ENCODE data around the gene BCAS4. TPM values are rescaled to one million over a fixed set of nuclear protein-coding genes. Genes with fewer than 3 reads are reported as not detected.
A peak's percentile ranks its signal among the peaks of the same experiment; 100 is the strongest.

The BCAS4 gene
- total RNA-seq, 2 experiments from 2014 or later, result 11.0 to 11.6 TPM

- H3K9me3 Mint-ChIP-seq, result no peaks in the 10 kb centered on the region
- no peak overlapping the region for H3K27ac Mint-ChIP-seq
- DNase-seq, result no peak
- H3K36me3 Mint-ChIP-seq, result peaks cover 19% of the 10 kb centered on the region
- H3K4me3 Mint-ChIP-seq, result no peak overlapping the region
- H3K4me1 Mint-ChIP-seq (ENCODE audit: low read depth), result peaks cover 84% of the 10 kb centered on the region
- no peaks in the 10 kb centered on the region for H3K27me3 Mint-ChIP-seq
- intact Hi-C loops (cut with micrococcal nuclease), result no loop called here
- ChIA-PET POLR2A (interaction anchor here (1.2 kb wide), 1 partner anchor 12 kb away, joined by 3 read pairs; no protein-coding TSS in a partner anchor), CTCF (interaction anchor here (0.5 to 3.4 kb wide), 6 partner anchors 11 to 126 kb away, joined by 3 to 32 read pairs (median 4); partner anchors contain the start of gene ADNP)
Measured at GRCh38 chr20:50916934-50917333, 122.1 kb downstream of the BCAS4 start.

GRCh38 chr20:50918403-50918802 is 123.5 kb downstream of the BCAS4 start:
- Mint-ChIP-seq H3K27me3 (no peaks in the 10 kb centered on the region), H3K27ac (no peak overlapping the region), H3K9me3 (no peaks in the 10 kb centered on the region), H3K4me1 (ENCODE audit: low read depth) (peaks cover 81% of the 10 kb centered on the region), H3K4me3 (no peak overlapping the region), H3K36me3 (peaks cover 19% of the 10 kb centered on the region)
- ChIA-PET CTCF (interaction anchor here (4.0 kb wide), 1 partner anchor 11 kb away, joined by 23 read pairs; no protein-coding TSS in a partner anchor), POLR2A (no interaction called here)
- intact Hi-C loops (cut with micrococcal nuclease), result no loop called here
- no peak for DNase-seq

- no peaks in the 10 kb centered on the region for H3K27me3 Mint-ChIP-seq
- H3K36me3 Mint-ChIP-seq, result peaks cover 15% of the 10 kb centered on the region
- no peaks in the 10 kb centered on the region for H3K9me3 Mint-ChIP-seq
- no peak overlapping the region for H3K27ac Mint-ChIP-seq
- no peak overlapping the region for H3K4me3 Mint-ChIP-seq
- ChIA-PET POLR2A (no interaction called here), CTCF (interaction anchor here (0.9 to 4.0 kb wide), 5 partner anchors 10 to 170 kb away, joined by 3 to 23 read pairs (median 4); partner anchors contain the start of genes ADNP and BCAS4)
- intact Hi-C loops (cut with micrococcal nuclease), result no loop called here
- peak; percentile 35 for DNase-seq
- H3K4me1 Mint-ChIP-seq (ENCODE audit: low read depth), result peaks cover 78% of the 10 kb centered on the region
Measured at GRCh38 chr20:50919567-50919966, 124.7 kb downstream of the BCAS4 start.

GRCh38 chr20:50920997-50921396 is 126.1 kb downstream of the BCAS4 start:
- no peak overlapping the region for H3K4me3 Mint-ChIP-seq
- no peaks in the 10 kb centered on the region for H3K27me3 Mint-ChIP-seq
- H3K9me3 Mint-ChIP-seq, result no peaks in the 10 kb centered on the region
- ChIA-PET POLR2A (interaction anchor here (1.4 to 1.5 kb wide), 3 partner anchors 9 to 126 kb away, joined by 3 to 9 read pairs (median 5); partner anchors contain the start of genes ADNP and BCAS4), CTCF (interaction anchor here (1.0 to 14.4 kb wide), 6 partner anchors 9 to 129 kb away, joined by 3 to 268 read pairs (median 5); partner anchors contain the start of genes ADNP and BCAS4)
- peaks cover 79% of the 10 kb centered on the region for H3K4me1 Mint-ChIP-seq (ENCODE audit: low read depth)
- peaks cover 20% of the 10 kb centered on the region for H3K36me3 Mint-ChIP-seq
- peak overlapping the region; percentile 49 for H3K27ac Mint-ChIP-seq
- intact Hi-C loops (cut with micrococcal nuclease), result no loop called here
- DNase-seq, result no peak

GRCh38 chr20:50921803-50922501 is 127.1 kb downstream of the BCAS4 start:
- Mint-ChIP-seq H3K27me3 (no peaks in the 10 kb centered on the region), H3K9me3 (no peaks in the 10 kb centered on the region), H3K4me1 (ENCODE audit: low read depth) (peaks cover 73% of the 10 kb centered on the region), H3K27ac (no peak overlapping the region), H3K36me3 (peaks cover 17% of the 10 kb centered on the region), H3K4me3 (no peak overlapping the region)
- POLR2A ChIA-PET, result interaction anchor here (1.4 to 1.5 kb wide), 3 partner anchors 8 to 127 kb away, joined by 3 to 9 read pairs (median 5); partner anchors contain the start of genes ADNP and BCAS4
- intact Hi-C loops (cut with micrococcal nuclease), result no loop called here
- CTCF ChIA-PET, result interaction anchor here (1.0 to 14.4 kb wide), 6 partner anchors 8 to 130 kb away, joined by 3 to 268 read pairs (median 6); partner anchors contain the start of genes ADNP and BCAS4
- no peak for DNase-seq

GRCh38 chr20:50924261-50924920 is 129.5 kb downstream of the BCAS4 start:
- Mint-ChIP-seq H3K4me3 (no peak overlapping the region), H3K9me3 (no peaks in the 10 kb centered on the region), H3K27me3 (no peaks in the 10 kb centered on the region), H3K36me3 (peaks cover 29% of the 10 kb centered on the region), H3K4me1 (ENCODE audit: low read depth) (peaks cover 73% of the 10 kb centered on the region), H3K27ac (no peak overlapping the region)
- POLR2A ChIA-PET, result interaction anchor here (1.0 to 1.2 kb wide), 3 partner anchors 12 to 35 kb away, joined by 3 read pairs; partner anchors contain the start of gene MOCS3
- DNase-seq, result no peak
- intact Hi-C loops (cut with micrococcal nuclease), result no loop called here
- CTCF ChIA-PET, result interaction anchor here (1.0 to 14.4 kb wide), 5 partner anchors 14 to 132 kb away, joined by 3 to 268 read pairs (median 3); partner anchors contain the start of genes BCAS4, DPM1 and MOCS3

GRCh38 chr20:50926530-50926929 is 131.7 kb downstream of the BCAS4 start:
- Mint-ChIP-seq H3K27me3 (no peaks in the 10 kb centered on the region), H3K36me3 (peaks cover 34% of the 10 kb centered on the region), H3K27ac (no peak overlapping the region), H3K4me1 (ENCODE audit: low read depth) (peaks cover 60% of the 10 kb centered on the region), H3K4me3 (no peak overlapping the region), H3K9me3 (no peaks in the 10 kb centered on the region)
- intact Hi-C loops (cut with micrococcal nuclease), result loop anchor here (5.0 kb wide), 1 partner anchor 34 kb away; no protein-coding TSS in a partner anchor
- ChIA-PET CTCF (interaction anchor here (1.1 to 14.4 kb wide), 5 partner anchors 11 to 134 kb away, joined by 4 to 268 read pairs (median 5); partner anchors contain the start of genes BCAS4, DPM1 and MOCS3), POLR2A (no interaction called here)
- no peak for DNase-seq

Other genes starting within 250 kb of the BCAS4 start
- not detected for gene RIPOR3, start 103.5 kb upstream of the BCAS4 start, total RNA-seq
- 1 to 10 TPM; 6.3 to 8.2 TPM for gene PARD6B, start 63.5 kb upstream of the BCAS4 start, total RNA-seq
- 10 to 100 TPM; 53.7 to 54.7 TPM for gene ADNP, start 136.4 kb downstream of the BCAS4 start, total RNA-seq
- 10 to 100 TPM; 64.9 to 69.1 TPM for gene DPM1, start 163.5 kb downstream of the BCAS4 start, total RNA-seq
- gene MOCS3, start 163.8 kb downstream of the BCAS4 start, total RNA-seq, result 1 to 10 TPM; 3.6 to 3.8 TPM
- 1 to 10 TPM; 1.6 to 2.1 TPM for gene KCNG1, start 228.0 kb downstream of the BCAS4 start, total RNA-seq